HepG2 (cell line): Measurements from ENCODE around the gene FMNL2. TPM values are rescaled to one million over a fixed set of nuclear protein-coding genes. Genes with fewer than 3 reads are reported as not detected.

ENCODE experiments used
- ATAC-seq: fragments of 200-7000 bp; cut with Tn5 transposase; 3 replicates; pipeline ENCODE4 v1.9.1; 2020; ENCODE audit warnings: mild to moderate bottlenecking, moderate library complexity
- BruUV-seq: library from RNA; stranded (reverse); fragments of 400-500 nt; replicated peaks from 2 replicates; lab custom pipeline; 2021; lab: Mats Ljungman, UMichigan
- CTCF ChIA-PET: fragments of 300-600 bp; formaldehyde crosslinking; extraction: SDS; loops from one replicate; lab custom pipeline; 2021; ENCODE audit warnings: low total read pairs, inconsistent platforms, low intra/inter-chr PET ratio; lab: Yijun Ruan, JAX
- POLR2A ChIA-PET: fragments of 350-600 bp; sonication (Branson Sonifier 250); formaldehyde crosslinking; loops from one replicate; lab custom pipeline; 2020; ENCODE audit warnings: antibody characterized with exemption, inconsistent platforms; lab: Yijun Ruan, JAX
- DNase-seq: peaks from one replicate; pipeline ENCODE4 v3.0.0-alpha.2; 2015; ENCODE audit warnings: low spot score
- FAIRE-seq: peaks from 3 replicates; lab custom pipeline; 2011; peaks lifted over from hg19 to GRCh38; lab: Jason Lieb, UNC
- H2AFZ ChIP-seq: one replicate; pipeline ENCODE4 v1.6.1; 2011; ENCODE audit warnings: low read length, inconsistent platforms
- H3K27ac ChIP-seq: fragments of 300-600 bp; 3 replicates; pipeline ENCODE4 v1.8.0; 2011; ENCODE audit warnings: mixed run types, mild to moderate bottlenecking, mixed read lengths, low read length, inconsistent platforms; ENCODE audit not compliant: insufficient read depth; ENCODE audit errors: extremely low read length
- H3K27me3 ChIP-seq, 2 experiments: fragments of 200-600 bp in 1 of 2; 2 replicates in 1 of 2; 3 replicates in 1 of 2; pipeline versions ENCODE4 v1.6.0 to v1.8.0; 2011; ENCODE audit warnings: low read length in 2 of 2, mild to moderate bottlenecking in 2 of 2, moderate library complexity in 2 of 2, inconsistent platforms in 1 of 2; ENCODE audit not compliant: insufficient read depth in 2 of 2, control insufficient read depth in 1 of 2
- H3K36me3 ChIP-seq, 2 experiments: fragments of 200-600 bp in 1 of 2; replicated peaks in 1 of 2; 2 replicates in 1 of 2; 3 replicates in 1 of 2; pipeline versions ENCODE4 v1.5.1 to v1.8.0; 2011; ENCODE audit warnings: low read length in 2 of 2, inconsistent platforms in 1 of 2; ENCODE audit not compliant: insufficient read depth in 2 of 2, control insufficient read depth in 1 of 2
- H3K4me1 ChIP-seq: 2 replicates; pipeline ENCODE4 v1.5.1; 2012; ENCODE audit warnings: low read length, inconsistent platforms; ENCODE audit not compliant: insufficient read depth
- H3K4me2 ChIP-seq: 2 replicates; pipeline ENCODE4 v1.6.0; 2011; ENCODE audit warnings: low read depth, low read length, inconsistent platforms
- H3K4me3 ChIP-seq, 3 experiments: fragments of 200-600 bp in 1 of 3; sonication (generic), shearing (Covaris generic) in 1 of 3; replicated peaks in 1 of 3; 2 replicates each; pipeline ENCODE4 v1.5.1; 2011 to 2016; ENCODE audit warnings: low read length in 3 of 3, inconsistent platforms in 2 of 3, low read depth in 2 of 3, mild to moderate bottlenecking in 2 of 3, control low read depth in 1 of 3, mixed read lengths in 1 of 3; ENCODE audit not compliant: insufficient read depth in 1 of 3
- H3K79me2 ChIP-seq: one replicate; pipeline ENCODE4 v1.6.1; 2011; ENCODE audit warnings: low read length, inconsistent platforms; ENCODE audit not compliant: insufficient read depth
- H3K9ac ChIP-seq: 2 replicates; pipeline ENCODE4 v1.6.0; 2011; ENCODE audit warnings: mild to moderate bottlenecking, low read depth, low read length, inconsistent platforms; ENCODE audit not compliant: insufficient read depth
- H3K9me3 ChIP-seq: 2 replicates; pipeline ENCODE4 v1.5.1; 2012; ENCODE audit warnings: mild to moderate bottlenecking, low read length
- H4K20me1 ChIP-seq: 2 replicates; pipeline ENCODE4 v1.6.0; 2011; ENCODE audit warnings: inconsistent platforms, mild to moderate bottlenecking, low read length, moderate library complexity; ENCODE audit not compliant: insufficient read depth
- AGO1 ChIP-seq: fragments of 200-400 bp; formaldehyde crosslinking; IDR thresholded peaks from 2 replicates; pipeline ENCODE4 v1.6.1; 2017; ENCODE audit warnings: mild to moderate bottlenecking, low read depth, low read length, moderate library complexity; ENCODE audit not compliant: poor library complexity, severe bottlenecking
- FOXO4 ChIP-seq: sonication (generic); formaldehyde crosslinking; conservative IDR thresholded peaks from 2 replicates; pipeline ENCODE4 v1.8.1; 2023; ENCODE audit warnings: missing genetic modification reagents
- LBX2 ChIP-seq: sonication (generic); formaldehyde crosslinking; IDR thresholded peaks from 2 replicates; pipeline ENCODE4 v1.5.0; 2020; ENCODE audit warnings: missing genetic modification reagents, mild to moderate bottlenecking, borderline replicate concordance
- NR0B2 ChIP-seq: sonication (generic); formaldehyde crosslinking; IDR thresholded peaks from 2 replicates; pipeline ENCODE4 v1.4.0; 2020; ENCODE audit warnings: mild to moderate bottlenecking, missing genetic modification reagents
- NR3C1 ChIP-seq: sonication (generic); formaldehyde crosslinking; IDR thresholded peaks from 2 replicates; pipeline ENCODE4 v1.4.0; 2020; ENCODE audit warnings: missing genetic modification reagents
- POLR2AphosphoS2 ChIP-seq: IDR thresholded peaks from 2 replicates; pipeline ENCODE4 v1.6.1; 2011; ENCODE audit warnings: low read depth, low read length, improper control_type of control experiment
- REPIN1 ChIP-seq: sonication (generic); formaldehyde crosslinking; IDR thresholded peaks from 2 replicates; pipeline ENCODE4 v1.8.0; 2022; ENCODE audit warnings: missing genetic modification reagents, low read depth, mild to moderate bottlenecking, borderline replicate concordance
- SOX5 ChIP-seq: IDR thresholded peaks from 2 replicates; pipeline ENCODE4 v1.6.1; 2016; ENCODE audit warnings: borderline replicate concordance
- STAT5B ChIP-seq: sonication (generic); formaldehyde crosslinking; IDR thresholded peaks from 2 replicates; pipeline ENCODE4 v1.4.0; 2020; ENCODE audit warnings: missing genetic modification reagents
- ZMYM3 ChIP-seq: sonication (generic); formaldehyde crosslinking; IDR thresholded peaks from 2 replicates; pipeline ENCODE4 v1.5.1; 2020; ENCODE audit warnings: mild to moderate bottlenecking, missing genetic modification reagents
- ZNF629 ChIP-seq: sonication (generic); formaldehyde crosslinking; conservative IDR thresholded peaks from 2 replicates; pipeline ENCODE4 v1.5.0; 2020; ENCODE audit warnings: missing genetic modification reagents
- ZNF710 ChIP-seq: sonication (generic); formaldehyde crosslinking; IDR thresholded peaks from 2 replicates; pipeline ENCODE4 v1.5.0; 2020; ENCODE audit warnings: mild to moderate bottlenecking, missing genetic modification reagents, borderline replicate concordance
- WGBS: methylation state at CpG from one replicate; pipeline ENCODE4 v1.1.6; 2017; ENCODE audit warnings: low lambda C conversion rate; 5-methylcytosine and 5-hydroxymethylcytosine counted together
- in situ Hi-C: cut with HindIII; loops from 2 replicates; pipeline ENCODE4 v1.10.0; 2017; ENCODE audit warnings: low pct_unique_long_range_greater_than_20kb; ENCODE audit not compliant: extremely low pct_ligation_motif_present
- intact Hi-C: fragments of 100-400 bp; cut with micrococcal nuclease; formaldehyde crosslinking; loops from one replicate; pipeline ENCODE4 v1.10.0; 2022; ENCODE audit not compliant: unreplicated experiment
- polyA plus RNA-seq, 8 experiments: library from polyadenylated mRNA; depleted of rRNA in 3 of 8; stranded (reverse) in 7 of 8; unstranded in 1 of 8; fragments of >200 nt; fragmentation: Illumina TruSeq in 4 of 8; extraction: Trizol in 4 of 8; gene quantifications; 2 replicates each; pipeline versions ENCODE4 v1.2.1 to v1.2.3, GENCODE V29; 2011 to 2016; ENCODE audit warnings: low read depth in 4 of 8, missing spikeins in 1 of 8, mixed read lengths in 1 of 8; ENCODE audit not compliant: insufficient read depth in 1 of 8
- total RNA-seq, 5 experiments: library from RNA; depleted of rRNA; stranded (reverse); fragments of >200 nt; fragmentation: Illumina TruSeq; extraction: Trizol; gene quantifications; 2 replicates each; pipeline ENCODE4 v1.2.3, GENCODE V29; 2016; ENCODE audit warnings: low read depth in 1 of 5

FMNL2 gene
- total and polyA plus RNA-seq, 2 of the 13 experiments (the other 11 are each of a cell fraction or from before 2014, with no cell fraction given): 66.5 to 67.7 TPM

GRCh38 chr2:152453129-152453911 is 118.3 kb downstream of the FMNL2 start (continued):
- TF ChIP-seq ZMYM3 (CRISPR knock-in tag) (no peak), ZNF710 (CRISPR knock-in tag) (peak; percentile 79; the same call in 1 of the 2 replicates), SOX5 (peak; percentile 88), AGO1 (no peak), REPIN1 (no peak)

GRCh38 chr2:152454371-152454770 is 119.4 kb downstream of the FMNL2 start:
- Histone ChIP-seq H3K4me2 (no peak overlapping the region), H3K79me2 (peaks cover 86% of the 10 kb centered on the region), H4K20me1 (no peaks in the 10 kb centered on the region), H3K4me3 (no peak overlapping the region), H3K9ac (no peak overlapping the region), H3K9me3 (no peaks in the 10 kb centered on the region), H3K4me1 (peaks cover 74% of the 10 kb centered on the region), H3K27ac (no peak overlapping the region), H3K36me3 (peaks cover 3 to 10% of the 10 kb centered on the region in 2 experiments; a peak in 4 of 5 replicates), H2AFZ (no peak overlapping the region), H3K27me3 (no peaks in the 10 kb centered on the region)
- FAIRE-seq (no peak), DNase-seq (no peak), ATAC-seq (no peak)
- in situ Hi-C loops (no loop called here), intact Hi-C loops (no loop called here)
- no TSS peak for BruUV-seq
- TF ChIP-seq NR0B2 (CRISPR knock-in tag) (no peak), LBX2 (no peak), STAT5B (CRISPR knock-in tag) (no peak), POLR2AphosphoS2 (no peak), ZNF629 (CRISPR knock-in tag) (no peak), NR3C1 (no peak), FOXO4 (CRISPR knock-in tag) (0 out of 2 replicates have a peak, but pooled peaks have one; percentile 72)
- ChIA-PET CTCF (no interaction called here), POLR2A (interaction anchor here (1.0 to 1.6 kb wide), 2 partner anchors 8 to 31 kb away, joined by 3 read pairs; no protein-coding TSS in a partner anchor)
- 93% methylated on average over 1 of the region's 1 CpG for WGBS
